CD4-positive, alpha-beta T cell treated with Interleukin-17A for 4 hours (primary cell): ENCODE results near the gene VCL.
A peak's percentile ranks its signal among the peaks of the same experiment; 100 is the strongest.
"Not testable (repeated sequence)": the region's sequence is repeated elsewhere in the genome, so short reads cannot be mapped to it uniquely, and the experiment has no call there.

Source experiments
- DNase-seq: peaks from one replicate; pipeline ENCODE4 v3.0.0-alpha.2; 2020; ENCODE audit warnings: mixed read lengths

The VCL gene

GRCh38 chr10:74044419-74044818 lies 46.5 kb downstream of the VCL start:
- no peak for DNase-seq

- DNase-seq: no peak
Measured at GRCh38 chr10:74047304-74047703, 49.4 kb downstream of the VCL start.

- no peak for DNase-seq
Measured at GRCh38 chr10:74047871-74048270, 50.0 kb downstream of the VCL start.

GRCh38 chr10:74048433-74048832 lies 50.5 kb downstream of the VCL start:
- no peak for DNase-seq

GRCh38 chr10:74049955-74050354 lies 52.0 kb downstream of the VCL start:
- no peak for DNase-seq

- DNase-seq: no peak
Measured at GRCh38 chr10:74050653-74051052, 52.7 kb downstream of the VCL start.

GRCh38 chr10:74051736-74052342 lies 53.9 kb downstream of the VCL start:
- DNase-seq: no peak

- no peak for DNase-seq
Measured at GRCh38 chr10:74052994-74053393, 55.1 kb downstream of the VCL start.

- no peak for DNase-seq
Measured at GRCh38 chr10:74055383-74056049, 57.6 kb downstream of the VCL start.

GRCh38 chr10:74056050-74056818 lies 58.3 kb downstream of the VCL start:
- DNase-seq: no peak

- no peak for DNase-seq
Measured at GRCh38 chr10:74058071-74058470, 60.2 kb downstream of the VCL start.

GRCh38 chr10:74058658-74059057 lies 60.7 kb downstream of the VCL start:
- DNase-seq: peak; percentile 13

GRCh38 chr10:74061104-74061503 lies 63.2 kb downstream of the VCL start:
- no peak for DNase-seq

GRCh38 chr10:74061978-74062377 lies 64.1 kb downstream of the VCL start:
- not testable (repeated sequence) for DNase-seq

GRCh38 chr10:74063256-74063655 lies 65.3 kb downstream of the VCL start:
- DNase-seq: no peak

GRCh38 chr10:74067373-74068352 lies 69.7 kb downstream of the VCL start:
- no peak for DNase-seq

- no peak for DNase-seq
Measured at GRCh38 chr10:74071157-74071556, 73.2 kb downstream of the VCL start.

GRCh38 chr10:74072503-74072902 lies 74.6 kb downstream of the VCL start:
- DNase-seq: no peak

- no peak for DNase-seq
Measured at GRCh38 chr10:74075906-74076305, 78.0 kb downstream of the VCL start.

- DNase-seq: no peak
Measured at GRCh38 chr10:74076961-74077360, 79.0 kb downstream of the VCL start.

- DNase-seq: no peak
Measured at GRCh38 chr10:74077416-74077815, 79.5 kb downstream of the VCL start.

GRCh38 chr10:74078037-74078436 lies 80.1 kb downstream of the VCL start:
- DNase-seq: peak; percentile 48
